ENCODE data around the gene ORAI3. TPM values are rescaled to one million over a fixed set of nuclear protein-coding genes. Genes with fewer than 3 reads are reported as not detected.

ORAI3 gene
- total RNA-seq, 1 donor from 2014 or later: 12.2 TPM

DNA sequence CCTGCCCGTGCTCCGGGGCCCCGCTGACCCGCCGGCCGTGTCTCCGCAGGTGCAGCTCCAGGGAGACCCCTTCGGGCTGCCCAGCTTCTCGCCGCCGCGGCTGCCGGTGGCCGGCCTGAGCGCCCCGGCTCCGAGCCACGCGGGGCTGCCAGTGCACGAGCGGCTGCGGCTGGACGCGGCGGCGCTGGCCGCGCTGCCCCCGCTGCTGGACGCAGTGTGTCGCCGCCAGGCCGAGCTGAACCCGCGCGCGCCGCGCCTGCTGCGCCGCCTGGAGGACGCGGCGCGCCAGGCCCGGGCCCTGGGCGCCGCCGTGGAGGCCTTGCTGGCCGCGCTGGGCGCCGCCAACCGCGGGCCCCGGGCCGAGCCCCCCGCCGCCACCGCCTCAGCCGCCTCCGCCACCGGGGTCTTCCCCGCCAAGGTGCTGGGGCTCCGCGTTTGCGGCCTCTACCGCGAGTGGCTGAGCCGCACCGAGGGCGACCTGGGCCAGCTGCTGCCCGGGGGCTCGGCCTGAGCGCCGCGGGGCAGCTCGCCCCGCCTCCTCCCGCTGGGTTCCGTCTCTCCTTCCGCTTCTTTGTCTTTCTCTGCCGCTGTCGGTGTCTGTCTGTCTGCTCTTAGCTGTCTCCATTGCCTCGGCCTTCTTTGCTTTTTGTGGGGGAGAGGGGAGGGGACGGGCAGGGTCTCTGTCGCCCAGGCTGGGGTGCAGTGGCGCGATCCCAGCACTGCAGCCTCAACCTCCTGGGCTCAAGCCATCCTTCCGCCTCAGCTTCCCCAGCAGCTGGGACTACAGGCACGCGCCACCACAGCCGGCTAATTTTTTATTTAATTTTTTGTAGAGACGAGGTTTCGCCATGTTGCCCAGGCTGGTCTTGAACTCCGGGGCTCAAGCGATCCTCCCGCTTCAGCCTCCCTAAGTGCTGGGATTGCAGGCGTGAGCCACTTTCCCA is 46.6 kb upstream of the ORAI3 start:
- DNase-seq: peak; percentile 73
- Histone ChIP-seq H3K27me3 (ENCODE audit: low read depth) (no peaks in the 10 kb centered on the region), H3K36me3 (no peaks in the 10 kb centered on the region), H3K9me3 (replicated peaks) (no peaks in the 10 kb centered on the region), H3K4me1 (peaks cover 39% of the 10 kb centered on the region), H3K4me3 (peak overlapping the region; percentile 71), H3K27ac (replicated peaks) (peak overlapping the region; percentile 96)
- intact Hi-C loops (cut with micrococcal nuclease): loop anchor here (10.0 kb wide), 1 partner anchor 58 kb away; no protein-coding TSS in a partner anchor
- peak; percentile 45 for TF ChIP-seq CTCF (IDR thresholded peaks at IDR 0.05; ENCODE audit: borderline replicate concordance)

DNA sequence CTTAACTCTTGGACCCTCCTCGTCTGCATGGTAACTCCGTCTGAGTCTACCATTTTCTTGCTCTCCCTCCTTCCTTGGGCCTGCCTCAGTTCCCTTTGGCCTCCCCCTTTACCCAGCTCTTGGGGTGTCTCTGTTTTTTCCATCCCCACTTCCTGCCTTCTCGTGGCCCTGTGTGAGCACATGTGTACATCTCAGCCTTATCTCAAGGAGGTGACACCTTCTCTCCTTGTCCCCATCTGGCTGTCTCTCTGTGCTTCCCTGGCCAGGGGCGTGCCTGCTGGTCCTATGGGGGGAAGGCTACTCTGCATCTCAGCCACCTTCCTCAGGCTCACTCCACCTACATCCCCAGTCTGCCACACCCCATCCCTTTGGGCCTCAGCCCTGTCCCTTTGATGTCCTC is 45.9 kb upstream of the ORAI3 start:
- Histone ChIP-seq H3K4me1 (peaks cover 35% of the 10 kb centered on the region), H3K36me3 (no peaks in the 10 kb centered on the region), H3K9me3 (replicated peaks) (no peaks in the 10 kb centered on the region), H3K27me3 (ENCODE audit: low read depth) (no peaks in the 10 kb centered on the region), H3K27ac (replicated peaks) (peak overlapping the region; percentile 96), H3K4me3 (peak overlapping the region; percentile 71)
- TF ChIP-seq CTCF (IDR thresholded peaks at IDR 0.05; ENCODE audit: borderline replicate concordance): no peak
- DNase-seq: no peak
- intact Hi-C loops (cut with micrococcal nuclease): loop anchor here (10.0 kb wide), 1 partner anchor 58 kb away; no protein-coding TSS in a partner anchor

GRCh38 chr16:30903596-30903995 is 45.3 kb upstream of the ORAI3 start:
- Histone ChIP-seq H3K27me3 (ENCODE audit: low read depth) (no peaks in the 10 kb centered on the region), H3K27ac (replicated peaks) (peak overlapping the region; percentile 96), H3K36me3 (no peaks in the 10 kb centered on the region), H3K4me3 (no peak overlapping the region), H3K4me1 (peaks cover 35% of the 10 kb centered on the region), H3K9me3 (replicated peaks) (no peaks in the 10 kb centered on the region)
- DNase-seq: no peak
- intact Hi-C loops (cut with micrococcal nuclease): loop anchor here (10.0 kb wide), 1 partner anchor 59 kb away; no protein-coding TSS in a partner anchor
- TF ChIP-seq CTCF (IDR thresholded peaks at IDR 0.05; ENCODE audit: borderline replicate concordance): no peak

DNA sequence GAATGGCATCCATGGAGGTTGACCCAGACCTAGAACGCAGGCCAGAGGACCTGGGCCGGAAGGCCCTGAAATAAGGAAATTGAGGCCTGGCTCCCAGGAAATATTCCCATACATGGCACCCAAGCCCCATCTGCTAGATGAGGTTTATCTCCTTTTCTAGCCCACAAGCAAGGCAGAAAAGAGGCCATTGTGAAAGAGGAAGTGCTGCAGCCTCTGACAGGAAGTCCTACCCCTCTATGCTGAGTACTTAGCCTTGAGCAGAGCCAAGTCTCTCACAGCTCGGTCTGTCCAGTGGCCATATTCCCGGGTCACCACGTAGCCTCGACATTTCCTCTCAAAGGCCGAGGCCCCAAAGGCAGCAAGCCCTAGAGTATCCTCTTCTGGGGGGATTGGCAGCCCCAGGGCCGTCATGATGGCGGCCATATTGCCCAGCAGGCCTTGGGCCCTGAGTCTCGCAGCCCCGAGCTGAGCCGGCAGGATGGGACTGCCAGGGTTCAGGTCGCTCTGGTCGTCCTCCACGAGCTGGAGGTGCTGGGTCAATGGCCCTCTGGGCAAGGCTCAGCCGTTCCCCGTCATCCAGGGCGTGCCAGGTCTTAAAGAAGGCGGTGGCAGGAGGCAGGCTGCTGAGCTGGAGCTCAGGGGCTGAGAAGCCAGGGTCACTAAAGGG is 44.6 kb upstream of the ORAI3 start:
- peaks cover 35% of the 10 kb centered on the region for H3K4me1 ChIP-seq
- H3K36me3 ChIP-seq: no peaks in the 10 kb centered on the region
- intact Hi-C loops (cut with micrococcal nuclease): loop anchor here (10.0 kb wide), 1 partner anchor 59 kb away; no protein-coding TSS in a partner anchor
- DNase-seq: no peak
- H3K4me3 ChIP-seq: no peak overlapping the region
- peak overlapping the region; percentile 96 for H3K27ac ChIP-seq (replicated peaks)
- no peak for TF ChIP-seq CTCF (IDR thresholded peaks at IDR 0.05; ENCODE audit: borderline replicate concordance)
- H3K27me3 ChIP-seq (ENCODE audit: low read depth): no peaks in the 10 kb centered on the region
- no peaks in the 10 kb centered on the region for H3K9me3 ChIP-seq (replicated peaks)

DNA sequence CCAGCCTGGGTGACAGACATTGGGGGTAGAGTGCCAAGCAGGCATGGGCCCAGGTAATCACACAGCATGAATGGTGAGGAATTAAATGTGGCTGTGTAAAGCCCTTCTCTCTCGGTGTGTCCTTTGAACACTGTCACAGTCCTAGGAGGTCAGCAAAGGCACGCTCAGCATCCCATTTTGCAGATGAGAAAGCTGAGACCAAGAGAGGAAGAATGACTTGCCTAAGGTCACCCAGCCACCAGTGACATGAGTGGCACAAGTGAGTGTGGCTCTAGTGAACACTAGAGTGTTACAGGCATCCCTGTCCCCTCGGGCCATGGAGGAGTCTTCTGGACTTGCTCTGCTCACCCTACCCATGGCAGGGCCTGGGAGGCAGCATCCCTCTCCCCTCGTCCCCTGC is 41.8 kb upstream of the ORAI3 start:
- H3K27me3 ChIP-seq (ENCODE audit: low read depth): no peaks in the 10 kb centered on the region
- H3K36me3 ChIP-seq: no peaks in the 10 kb centered on the region
- no peak for TF ChIP-seq CTCF (IDR thresholded peaks at IDR 0.05; ENCODE audit: borderline replicate concordance)
- intact Hi-C loops (cut with micrococcal nuclease): loop anchor here (10.0 kb wide), 1 partner anchor 62 kb away; no protein-coding TSS in a partner anchor
- H3K27ac ChIP-seq (replicated peaks): no peak overlapping the region
- H3K4me3 ChIP-seq: no peak overlapping the region
- no peak for DNase-seq
- peaks cover 25% of the 10 kb centered on the region for H3K4me1 ChIP-seq
- H3K9me3 ChIP-seq (replicated peaks): no peaks in the 10 kb centered on the region
